ENCODE results near the gene PCLO. TPM values are rescaled to one million over a fixed set of nuclear protein-coding genes. Genes with fewer than 3 reads are reported as not detected.

Gene PCLO
- total RNA-seq (1 to 10 TPM in 1 of 2 donors, under 1 TPM in 1; 0.52 to 1.2 TPM), polyA plus RNA-seq (under 1 TPM; under 0.01 to 0.13 TPM)
- long read RNA-seq, donor 1, partial matches to known transcripts: 1 of 1 reads
- long read RNA-seq, donor 1, other reads (novel, unspliced or antisense): 0 of 1 reads
- long read RNA-seq, donor 2, partial matches to known transcripts: 1 of 1 reads
- long read RNA-seq, donor 2, other reads (novel, unspliced or antisense): 0 of 1 reads

GRCh38 chr7:83162402-83163256, at the start of gene PCLO:
Gene PCLO (minus strand): TSS chr7:83162884. CDS start chr7:83162592, 292 bp downstream.
- H3K27ac ChIP-seq (ENCODE audit: low read depth in 1 of 2, low read length in 2 of 2): no peak within 1 kb of the TSS
- 1% methylated on average over 54 to 77 of the region's 77 CpGs for WGBS, 2 donors
- peak; percentile 76 for ATAC-seq (ENCODE audit: low FRiP score)

GRCh38 chr7:83211685-83212084, 49.0 kb upstream of the PCLO start:
- DNase-seq (no peak), ATAC-seq (ENCODE audit: low FRiP score) (no peak)
- intact Hi-C loops (cut with DNase I): no loop called here
- Histone ChIP-seq H3K4me3 (ENCODE audit: low read length in 2 of 2) (no peak overlapping the region), H3K4me1 (ENCODE audit: control insufficient read depth in 1 of 2, insufficient read depth in 2 of 2, low read length in 2 of 2) (no peaks in the 10 kb centered on the region), H3K9me3 (ENCODE audit: control insufficient read depth, low read length) (no peaks in the 10 kb centered on the region), H3K27me3 (ENCODE audit: control insufficient read depth in 1 of 2, insufficient read depth in 2 of 2, low read length in 1 of 2) (no peaks in the 10 kb centered on the region), H3K27ac (ENCODE audit: low read depth in 1 of 2, low read length in 2 of 2) (no peak overlapping the region), H3K36me3 (ENCODE audit: control insufficient read depth in 1 of 2, insufficient read depth in 2 of 2, low read length in 1 of 2) (no peaks in the 10 kb centered on the region)
- 52 to 60% methylated on average over 1 of the region's 1 CpG for WGBS, 2 donors

More at GRCh38 chr7:83162402-83163256, at the start of gene PCLO:
- H3K9me3 ChIP-seq (ENCODE audit: control insufficient read depth, low read length): no peaks in the 10 kb centered on the region
- intact Hi-C loops (cut with DNase I): no loop called here
- H3K36me3 ChIP-seq (ENCODE audit: control insufficient read depth in 1 of 2, insufficient read depth in 2 of 2, low read length in 1 of 2): no peaks in the 10 kb centered on the region
- no peaks in the 10 kb centered on the region for H3K27me3 ChIP-seq (ENCODE audit: control insufficient read depth in 1 of 2, insufficient read depth in 2 of 2, low read length in 1 of 2)
- no peaks in the 10 kb centered on the region for H3K4me1 ChIP-seq (ENCODE audit: control insufficient read depth in 1 of 2, insufficient read depth in 2 of 2, low read length in 2 of 2)
- H3K4me3 ChIP-seq (ENCODE audit: low read length in 2 of 2): peak within 1 kb of the TSS; percentile 8 to 34
- DNase-seq: peak; percentile 53 to 77

GRCh38 chr7:83210479-83210878, 47.8 kb upstream of the PCLO start:
- intact Hi-C loops (cut with DNase I): no loop called here
- no peaks in the 10 kb centered on the region for H3K9me3 ChIP-seq (ENCODE audit: control insufficient read depth, low read length)
- H3K27me3 ChIP-seq (ENCODE audit: control insufficient read depth in 1 of 2, insufficient read depth in 2 of 2, low read length in 1 of 2): no peaks in the 10 kb centered on the region
- no peaks in the 10 kb centered on the region for H3K4me1 ChIP-seq (ENCODE audit: control insufficient read depth in 1 of 2, insufficient read depth in 2 of 2, low read length in 2 of 2)
- H3K27ac ChIP-seq (ENCODE audit: low read depth in 1 of 2, low read length in 2 of 2): no peak overlapping the region
- DNase-seq (no peak), ATAC-seq (ENCODE audit: low FRiP score) (no peak)
- no peak overlapping the region for H3K4me3 ChIP-seq (ENCODE audit: low read length in 2 of 2)
- 62 to 68% methylated on average over 3 of the region's 3 CpGs for WGBS, 2 donors
- no peaks in the 10 kb centered on the region for H3K36me3 ChIP-seq (ENCODE audit: control insufficient read depth in 1 of 2, insufficient read depth in 2 of 2, low read length in 1 of 2)

GRCh38 chr7:83204715-83205114, 42.0 kb upstream of the PCLO start:
- DNase-seq (no peak), ATAC-seq (ENCODE audit: low FRiP score) (no peak)
- Histone ChIP-seq H3K4me1 (ENCODE audit: control insufficient read depth in 1 of 2, insufficient read depth in 2 of 2, low read length in 2 of 2) (no peaks in the 10 kb centered on the region), H3K9me3 (ENCODE audit: control insufficient read depth, low read length) (no peaks in the 10 kb centered on the region), H3K27me3 (ENCODE audit: control insufficient read depth in 1 of 2, insufficient read depth in 2 of 2, low read length in 1 of 2) (no peaks in the 10 kb centered on the region), H3K36me3 (ENCODE audit: control insufficient read depth in 1 of 2, insufficient read depth in 2 of 2, low read length in 1 of 2) (no peaks in the 10 kb centered on the region), H3K4me3 (ENCODE audit: low read length in 2 of 2) (no peak overlapping the region), H3K27ac (ENCODE audit: low read depth in 1 of 2, low read length in 2 of 2) (no peak overlapping the region)
- 91 to 94% methylated on average over 2 of the region's 2 CpGs for WGBS, 2 donors
- intact Hi-C loops (cut with DNase I): no loop called here

GRCh38 chr7:83201355-83201754, 38.7 kb upstream of the PCLO start:
- 84 to 96% methylated on average over 1 of the region's 1 CpG for WGBS, 2 donors
- H3K36me3 ChIP-seq (ENCODE audit: control insufficient read depth in 1 of 2, insufficient read depth in 2 of 2, low read length in 1 of 2): no peaks in the 10 kb centered on the region
- no peaks in the 10 kb centered on the region for H3K27me3 ChIP-seq (ENCODE audit: control insufficient read depth in 1 of 2, insufficient read depth in 2 of 2, low read length in 1 of 2)
- intact Hi-C loops (cut with DNase I): no loop called here
- no peaks in the 10 kb centered on the region for H3K4me1 ChIP-seq (ENCODE audit: control insufficient read depth in 1 of 2, insufficient read depth in 2 of 2, low read length in 2 of 2)
- DNase-seq (no peak), ATAC-seq (ENCODE audit: low FRiP score) (no peak)
- no peak overlapping the region for H3K4me3 ChIP-seq (ENCODE audit: low read length in 2 of 2)
- H3K9me3 ChIP-seq (ENCODE audit: control insufficient read depth, low read length): no peaks in the 10 kb centered on the region
- H3K27ac ChIP-seq (ENCODE audit: low read depth in 1 of 2, low read length in 2 of 2): no peak overlapping the region

- ATAC-seq (ENCODE audit: low FRiP score) (no peak), DNase-seq (no peak)
- no peaks in the 10 kb centered on the region for H3K9me3 ChIP-seq (ENCODE audit: control insufficient read depth, low read length)
- no peaks in the 10 kb centered on the region for H3K27me3 ChIP-seq (ENCODE audit: control insufficient read depth in 1 of 2, insufficient read depth in 2 of 2, low read length in 1 of 2)
- H3K4me1 ChIP-seq (ENCODE audit: control insufficient read depth in 1 of 2, insufficient read depth in 2 of 2, low read length in 2 of 2): no peaks in the 10 kb centered on the region
- no peaks in the 10 kb centered on the region for H3K36me3 ChIP-seq (ENCODE audit: control insufficient read depth in 1 of 2, insufficient read depth in 2 of 2, low read length in 1 of 2)
- no peak overlapping the region for H3K27ac ChIP-seq (ENCODE audit: low read depth in 1 of 2, low read length in 2 of 2)
- intact Hi-C loops (cut with DNase I): no loop called here
- no peak overlapping the region for H3K4me3 ChIP-seq (ENCODE audit: low read length in 2 of 2)
Observed at GRCh38 chr7:83190659-83191389, 28.1 kb upstream of the PCLO start.

- DNase-seq (no peak), ATAC-seq (ENCODE audit: low FRiP score) (no peak)
- no peak overlapping the region for H3K4me3 ChIP-seq (ENCODE audit: low read length in 2 of 2)
- peaks cover 6% of the 10 kb centered on the region for H3K9me3 ChIP-seq (ENCODE audit: control insufficient read depth, low read length)
- 23 to 28% methylated on average over 1 of the region's 1 CpG for WGBS, 2 donors
- no peak overlapping the region for H3K27ac ChIP-seq (ENCODE audit: low read depth in 1 of 2, low read length in 2 of 2)
- intact Hi-C loops (cut with DNase I): no loop called here
- H3K4me1 ChIP-seq (ENCODE audit: control insufficient read depth in 1 of 2, insufficient read depth in 2 of 2, low read length in 2 of 2): no peaks in the 10 kb centered on the region
- no peaks in the 10 kb centered on the region for H3K27me3 ChIP-seq (ENCODE audit: control insufficient read depth in 1 of 2, insufficient read depth in 2 of 2, low read length in 1 of 2)
- H3K36me3 ChIP-seq (ENCODE audit: control insufficient read depth in 1 of 2, insufficient read depth in 2 of 2, low read length in 1 of 2): no peaks in the 10 kb centered on the region
Observed at GRCh38 chr7:83178796-83179195, 16.1 kb upstream of the PCLO start.

- no peak overlapping the region for H3K27ac ChIP-seq (ENCODE audit: low read depth in 1 of 2, low read length in 2 of 2)
- H3K27me3 ChIP-seq (ENCODE audit: control insufficient read depth in 1 of 2, insufficient read depth in 2 of 2, low read length in 1 of 2): no peaks in the 10 kb centered on the region
- no peak for ATAC-seq (ENCODE audit: low FRiP score)
- WGBS, 2 donors: 45 to 51% methylated on average over 4 of the region's 4 CpGs
- intact Hi-C loops (cut with DNase I): no loop called here
- no peak for DNase-seq
- H3K9me3 ChIP-seq (ENCODE audit: control insufficient read depth, low read length): peaks cover 6% of the 10 kb centered on the region
- H3K4me1 ChIP-seq (ENCODE audit: control insufficient read depth in 1 of 2, insufficient read depth in 2 of 2, low read length in 2 of 2): no peaks in the 10 kb centered on the region
- H3K4me3 ChIP-seq (ENCODE audit: low read length in 2 of 2): no peak overlapping the region
- H3K36me3 ChIP-seq (ENCODE audit: control insufficient read depth in 1 of 2, insufficient read depth in 2 of 2, low read length in 1 of 2): no peaks in the 10 kb centered on the region
Observed at GRCh38 chr7:83178066-83178465, 15.4 kb upstream of the PCLO start.
